Smooth muscle cell of the brain vasculature (primary cell): Measurements from ENCODE around the gene OR2T3.
"Not testable (repeated sequence)": the region's sequence is repeated elsewhere in the genome, so short reads cannot be mapped to it uniquely, and the experiment has no call there.

ENCODE experiments used
- DNase-seq: peaks from one replicate; pipeline ENCODE4 v3.0.0-alpha.2; 2012; ENCODE audit warnings: low read depth, low spot score

OR2T3 gene

GRCh38 chr1:248473051-248473450 is at the start of gene OR2T3:
TSS of gene OR2T3 (plus strand) at chr1:248473351. CDS start at chr1:248473351, 0 bp downstream.
- not testable (repeated sequence) for DNase-seq

GRCh38 chr1:248427526-248428191 is 45.5 kb upstream of the OR2T3 start:
- not testable (repeated sequence) for DNase-seq

- DNase-seq, result not testable (repeated sequence)
These were observed 45.0 kb upstream of the OR2T3 start for GRCh38 chr1:248428192-248428533.

GRCh38 chr1:248431683-248432082 is 41.5 kb upstream of the OR2T3 start:
- not testable (repeated sequence) for DNase-seq

DNA sequence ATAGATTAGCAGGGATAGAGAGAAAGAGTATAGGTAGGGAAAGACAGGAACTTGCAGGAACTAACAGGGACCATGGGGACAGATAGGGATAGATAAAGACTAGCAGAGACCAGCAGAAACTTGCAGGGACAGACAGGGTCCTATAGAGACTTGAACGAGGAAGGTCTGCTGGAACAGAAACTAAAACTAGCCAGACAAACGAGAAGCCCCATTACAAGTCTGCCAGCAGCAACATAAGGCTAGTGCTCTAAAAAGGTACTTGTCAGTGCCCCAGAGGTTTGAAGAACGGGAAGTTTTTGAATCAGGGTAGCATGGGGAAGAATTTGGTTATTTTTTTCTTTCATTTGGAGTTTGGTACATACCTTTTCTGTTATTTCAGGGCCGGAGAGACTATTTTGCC is 41.0 kb upstream of the OR2T3 start:
- DNase-seq, result not testable (repeated sequence)

DNA sequence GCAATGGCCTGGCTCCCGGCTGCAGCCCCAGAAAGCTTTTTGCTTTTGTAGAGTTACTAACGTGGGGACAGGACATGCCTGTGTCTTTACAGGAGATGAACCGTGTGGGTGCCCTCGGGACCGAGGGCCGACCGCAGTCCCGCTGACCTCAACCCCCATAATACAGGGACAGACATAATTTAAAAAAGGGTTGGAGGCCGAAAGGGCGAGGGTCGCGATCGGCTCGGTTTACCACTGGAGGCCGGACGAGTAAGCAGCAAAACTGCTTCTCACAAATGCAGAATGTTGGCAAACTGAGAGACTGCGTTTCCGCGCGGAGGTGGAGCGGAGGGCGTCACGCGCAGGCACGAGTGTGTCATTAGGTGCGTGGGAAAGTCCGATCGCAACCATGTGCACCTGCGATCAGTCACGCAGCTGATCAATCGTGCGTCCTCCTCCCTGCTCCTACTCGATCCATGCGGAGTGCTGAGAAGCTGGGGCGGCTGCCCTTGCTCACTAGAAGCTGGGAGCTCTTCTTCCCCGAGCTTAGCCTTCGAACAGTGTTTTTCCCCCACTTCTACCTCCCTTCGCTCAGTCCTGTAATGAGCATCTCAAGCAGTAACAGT is 39.2 kb upstream of the OR2T3 start:
- not testable (repeated sequence) for DNase-seq

GRCh38 chr1:248434913-248435312 is 38.2 kb upstream of the OR2T3 start:
- not testable (repeated sequence) for DNase-seq

DNA sequence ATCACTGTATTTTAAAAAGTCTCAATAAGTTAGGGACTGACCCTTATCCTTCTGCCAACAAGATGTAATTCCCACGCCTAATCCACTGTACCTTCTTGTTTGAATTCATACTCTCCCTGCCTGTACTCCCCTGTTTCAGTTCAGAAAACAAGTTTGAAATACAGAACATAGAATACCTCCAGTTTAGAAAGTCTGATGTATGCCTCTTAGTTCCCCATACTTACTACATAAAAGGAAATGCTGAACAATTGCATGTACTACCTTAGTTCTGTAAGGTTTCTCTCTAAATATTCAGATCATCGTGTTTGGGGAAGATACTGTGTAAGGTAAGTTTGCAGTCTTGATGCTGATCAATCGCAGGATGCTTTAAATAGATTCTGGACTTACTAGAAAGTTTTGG is 36.8 kb upstream of the OR2T3 start:
- not testable (repeated sequence) for DNase-seq

GRCh38 chr1:248438668-248439067 is 34.5 kb upstream of the OR2T3 start:
- not testable (repeated sequence) for DNase-seq

- not testable (repeated sequence) for DNase-seq
These were observed 33.9 kb upstream of the OR2T3 start for GRCh38 chr1:248439283-248439682.

- not testable (repeated sequence) for DNase-seq
These were observed 30.5 kb upstream of the OR2T3 start for GRCh38 chr1:248442500-248443277.

- not testable (repeated sequence) for DNase-seq
These were observed 28.5 kb upstream of the OR2T3 start for GRCh38 chr1:248444603-248445002.

DNA sequence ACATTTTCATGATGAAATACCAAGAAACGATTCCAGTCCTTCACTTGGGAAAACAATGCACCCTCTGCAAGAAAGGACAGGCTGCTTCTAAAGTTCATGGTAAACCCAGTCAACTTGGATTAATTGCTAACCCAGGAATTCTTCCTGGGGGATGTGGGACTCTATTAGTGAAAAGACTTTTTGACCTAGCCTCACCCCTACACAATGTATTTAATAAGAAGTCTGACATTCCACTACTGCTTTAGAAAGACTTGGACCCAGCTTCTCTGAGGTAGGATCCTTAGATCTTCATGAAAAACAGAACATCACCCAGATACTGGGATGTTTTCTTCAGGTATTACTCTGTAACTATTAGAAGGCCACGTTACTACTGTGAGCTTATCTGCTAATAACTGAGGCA is 27.8 kb upstream of the OR2T3 start, which contains the start of gene OR2T2:
TSS of gene OR2T2 (plus strand) at position 239 of the 400 bp plus-strand sequence. CDS start 7,161 bp downstream, outside the sequence.
- DNase-seq, result not testable (repeated sequence)

DNA sequence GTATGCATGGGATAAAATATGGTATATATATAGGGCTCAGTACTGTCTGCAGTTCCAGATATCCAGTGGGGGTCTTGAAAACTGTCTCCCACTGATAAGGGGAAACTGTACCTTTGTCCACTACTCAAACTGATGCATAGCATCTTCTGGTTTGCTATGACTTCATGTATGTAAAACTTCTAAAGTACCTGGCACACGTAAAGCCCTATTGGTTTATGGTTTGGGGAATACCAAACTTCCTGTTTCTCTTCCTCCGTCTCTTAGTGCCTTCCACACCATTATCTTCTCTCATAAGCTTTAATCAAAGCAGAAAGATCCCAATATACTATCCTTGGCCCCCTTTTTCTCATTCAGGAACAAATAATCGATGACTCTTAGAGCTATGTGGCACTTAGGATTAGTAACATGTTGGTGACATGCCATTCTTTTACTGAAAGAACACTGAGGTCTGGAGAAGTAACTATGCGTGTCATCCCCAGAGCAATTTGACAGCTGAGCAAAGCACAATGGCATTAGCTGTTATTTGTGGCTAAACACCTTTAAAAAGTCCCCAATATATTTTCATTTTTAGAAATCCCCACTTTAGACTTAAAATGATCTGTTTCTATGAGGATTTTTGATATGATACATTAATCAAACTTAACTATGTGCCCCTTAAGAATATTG is 24.6 kb upstream of the OR2T3 start:
- not testable (repeated sequence) for DNase-seq

- DNase-seq, result not testable (repeated sequence)
These were observed 23.2 kb upstream of the OR2T3 start for GRCh38 chr1:248449821-248450465.

DNA sequence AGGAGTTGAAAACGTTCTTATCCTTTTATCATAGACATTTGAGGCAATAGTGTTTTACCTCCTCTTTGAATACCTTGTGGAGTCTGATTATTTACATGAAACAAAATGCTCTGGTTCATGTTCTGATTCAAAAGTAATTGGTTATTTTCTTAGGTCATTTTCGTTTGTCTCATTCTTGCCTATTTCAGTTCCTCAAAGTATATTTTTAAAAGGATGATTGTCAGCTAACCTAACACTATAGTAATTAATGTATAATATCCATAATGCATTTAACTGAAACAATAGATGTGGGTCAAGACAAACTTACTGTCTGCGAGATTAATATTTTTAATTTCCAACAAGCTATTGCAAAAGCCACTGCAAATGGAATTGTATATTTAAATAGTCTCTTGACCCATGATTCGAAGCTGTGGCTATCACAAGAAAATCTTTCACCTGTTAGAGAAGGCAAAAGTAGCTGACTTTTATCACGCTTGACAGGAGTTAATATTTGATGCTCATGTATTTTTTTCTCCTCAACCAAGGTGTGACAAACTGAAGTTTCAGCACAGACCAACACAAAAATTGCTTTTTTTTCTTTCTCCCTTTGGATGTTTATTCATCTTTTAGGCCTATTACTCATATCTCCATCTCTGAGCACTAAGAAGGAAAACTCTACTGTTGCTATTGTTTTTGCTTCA is 22.5 kb upstream of the OR2T3 start:
- not testable (repeated sequence) for DNase-seq

DNA sequence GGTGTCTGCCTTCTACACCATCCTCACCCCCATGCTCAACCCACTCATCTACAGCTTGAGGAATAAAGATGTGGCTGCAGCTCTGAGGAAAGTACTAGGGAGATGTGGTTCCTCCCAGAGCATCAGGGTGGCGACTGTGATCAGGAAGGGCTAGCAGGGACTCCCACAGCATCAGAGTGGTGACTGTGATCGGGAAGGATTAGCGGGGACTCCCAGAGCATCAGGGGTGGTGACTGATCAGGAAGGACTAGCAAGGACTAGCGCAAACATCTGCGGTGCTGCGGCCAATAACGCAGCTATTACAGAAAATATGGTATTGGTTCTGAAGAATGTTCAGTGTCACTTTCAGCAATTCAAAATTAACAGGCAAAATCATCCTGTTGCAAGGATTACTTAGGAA is 19.5 kb upstream of the OR2T3 start:
- DNase-seq, result not testable (repeated sequence)

DNA sequence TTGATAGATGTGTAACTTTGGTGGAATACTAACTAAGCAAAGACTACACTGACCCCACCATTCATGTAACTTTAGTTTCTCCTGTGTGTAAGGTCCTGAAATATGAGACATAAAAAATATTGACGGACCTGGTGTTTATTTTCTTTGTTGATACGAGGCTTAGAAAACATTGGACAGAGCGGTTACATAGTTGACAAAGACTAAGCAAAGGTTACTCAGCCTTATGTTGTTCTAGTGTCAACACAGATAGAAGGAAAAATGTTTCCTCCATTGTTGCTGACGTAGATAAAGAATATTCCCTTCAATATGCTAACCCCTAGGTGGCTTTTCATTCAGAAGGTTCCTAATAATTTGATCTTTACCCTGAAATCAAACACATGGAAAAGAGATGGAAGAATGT is 18.1 kb upstream of the OR2T3 start:
- DNase-seq, result not testable (repeated sequence)

GRCh38 chr1:248456635-248457034 is 16.5 kb upstream of the OR2T3 start:
- not testable (repeated sequence) for DNase-seq

DNA sequence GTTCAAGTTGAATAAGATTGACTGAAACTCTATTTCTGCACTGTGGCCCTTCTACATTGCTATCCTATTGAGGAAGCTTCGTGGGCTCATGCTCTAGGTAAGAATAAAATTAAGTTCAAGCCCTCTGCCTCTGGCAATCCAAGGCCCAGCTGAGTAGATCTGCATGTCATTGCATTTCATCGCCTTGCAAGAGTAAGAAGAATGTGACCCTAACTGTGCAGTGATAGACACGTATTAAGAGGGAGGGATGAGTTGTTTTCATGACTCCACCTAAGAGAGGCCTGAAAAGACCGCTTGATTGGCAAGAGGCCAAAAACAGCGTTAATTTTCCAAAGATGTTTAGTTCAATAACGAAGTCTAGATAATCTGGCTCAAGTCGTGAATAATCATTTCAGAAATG is 14.0 kb upstream of the OR2T3 start:
- not testable (repeated sequence) for DNase-seq

DNA sequence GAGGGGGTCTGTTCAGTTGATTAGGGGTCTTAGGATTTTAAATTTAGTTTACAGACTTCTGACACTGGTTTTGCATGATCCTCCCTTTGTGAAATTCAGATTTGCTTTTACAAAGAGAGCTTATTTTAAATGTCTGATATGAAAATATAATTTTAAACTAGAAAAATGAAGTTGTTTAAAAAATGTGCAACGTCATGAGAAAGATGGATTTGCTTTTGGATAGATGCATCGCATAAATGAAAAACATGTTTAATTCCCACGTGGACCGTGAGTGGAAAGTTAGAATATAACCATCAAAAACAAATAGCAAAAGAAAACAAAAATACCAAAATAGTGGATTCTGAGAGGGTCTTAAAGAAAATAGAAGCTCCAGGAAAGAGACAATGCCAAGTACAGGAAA is 2.0 kb upstream of the OR2T3 start:
- no peak for DNase-seq
